Measurements from ENCODE around the gene CSTB. TPM values are rescaled to one million over a fixed set of nuclear protein-coding genes. Genes with fewer than 3 reads are reported as not detected.

Gene CSTB
- total RNA-seq, 1 experiment from 2014 or later = 40.7 TPM

GRCh38 chr21:43820466-43820865 lies 44.4 kb upstream of the CSTB start:
- no peak overlapping the region for H3K4ac ChIP-seq (ENCODE audit: low read depth, low read length)
- H3K9me3 ChIP-seq (ENCODE audit: control insufficient read depth, low read depth, low read length) = no peaks in the 10 kb centered on the region
- H3K27ac ChIP-seq (ENCODE audit: insufficient read length, low read depth, low read length) = no peak overlapping the region
- H3K23ac ChIP-seq (ENCODE audit: insufficient read length, low read depth, low read length) = no peak overlapping the region
- no peaks in the 10 kb centered on the region for H4K20me1 ChIP-seq (ENCODE audit: control insufficient read depth, insufficient read depth, insufficient read length)
- Mint-ChIP-seq H3K27ac (no peak overlapping the region), H3K9me3 (peaks cover 0 to 11% of the 10 kb centered on the region in 2 experiments; a peak in 4 of 5 replicates), H3K27me3 (ENCODE audit: low read depth) (peaks cover 3% of the 10 kb centered on the region), H3K4me1 (peaks cover 3 to 10% of the 10 kb centered on the region in 2 experiments; a peak in 3 of 4 replicates), H3K4me3 (no peak overlapping the region), H3K36me3 (ENCODE audit: insufficient read depth in 1 of 3, low read depth in 3 of 3) (peaks cover 8 to 21% (median 16%) of the 10 kb centered on the region in 3 experiments; a peak in 6 of 7 replicates)
- H3K56ac ChIP-seq (ENCODE audit: insufficient read length, low read depth, low read length) = no peak overlapping the region
- no peak overlapping the region for H2BK5ac ChIP-seq (ENCODE audit: insufficient read length, low read length)
- H2BK15ac ChIP-seq (ENCODE audit: low read depth, low read length) = no peak overlapping the region
- H2BK12ac ChIP-seq (ENCODE audit: insufficient read length, low read depth, low read length) = no peak overlapping the region
- H3K18ac ChIP-seq (ENCODE audit: insufficient read length, low read depth, low read length) = no peak overlapping the region
- H3K4me1 ChIP-seq (ENCODE audit: insufficient read depth, low read length) = no peaks in the 10 kb centered on the region
- H2BK120ac ChIP-seq (ENCODE audit: low read depth, low read length, poor library complexity, severe bottlenecking) = no peak overlapping the region
- H2BK20ac ChIP-seq (ENCODE audit: low read depth, low read length, poor library complexity, severe bottlenecking) = no peak overlapping the region
- DNase-seq = no peak
- no peaks in the 10 kb centered on the region for H3K79me2 ChIP-seq (ENCODE audit: insufficient read depth, low read length)
- H3K23me2 ChIP-seq (ENCODE audit: insufficient read length, low read depth, low read length, poor library complexity, severe bottlenecking) = no peaks in the 10 kb centered on the region
- H2AK5ac ChIP-seq (ENCODE audit: insufficient read length, low read length) = no peak overlapping the region
- H3K9ac ChIP-seq (ENCODE audit: extremely low read depth, insufficient read length, low read length) = no peak overlapping the region
- H4K91ac ChIP-seq (ENCODE audit: insufficient read length, low read depth, low read length) = no peak overlapping the region
- WGBS (ENCODE audit: extremely low coverage, insufficient read length, low lambda C conversion rate) = no CpG with 5 or more reads among the region's 11 CpGs
- no peak overlapping the region for H4K8ac ChIP-seq (replicated peaks; ENCODE audit: insufficient read length, low read depth, low read length)
- no peak overlapping the region for H2AFZ ChIP-seq (ENCODE audit: low read length)
- H3K27me3 ChIP-seq (ENCODE audit: insufficient read depth, low read length) = no peaks in the 10 kb centered on the region
- H3K4me2 ChIP-seq (ENCODE audit: insufficient read depth, insufficient read length, low read length) = no peak overlapping the region
- no peak overlapping the region for H3T11ph ChIP-seq (ENCODE audit: low read length)
- H4K5ac ChIP-seq (ENCODE audit: insufficient read length, low read depth, low read length) = no peak overlapping the region
- TF ChIP-seq CTCF (conservative IDR thresholded peaks at IDR 0.05) = no peak
- H3K79me1 ChIP-seq (ENCODE audit: insufficient read depth, low read depth, low read length, poor library complexity, severe bottlenecking) = no peaks in the 10 kb centered on the region
- no peak overlapping the region for H3K14ac ChIP-seq (ENCODE audit: insufficient read depth, low read length)
